Left lung (tissue), 10 donors: ENCODE data around the gene CCDC146. TPM values are rescaled to one million over a fixed set of nuclear protein-coding genes. Genes with fewer than 3 reads are reported as not detected.

Experiments
- ATAC-seq: fragments of 200-7000 bp; cut with Tn5 transposase; one replicate; pipeline ENCODE4 v1.9.1; 2020; ENCODE audit warnings: moderate library complexity
- DNase-seq, 4 donors: peaks; one replicate each; pipeline ENCODE4 v3.0.0-alpha.2; 2013 to 2020
- H3K27ac ChIP-seq, 2 donors: fragments of 200-600 bp; sonication (generic) in 1 of 2; one replicate each; pipeline versions ENCODE4 v1.5.0 to v1.8.0; 2020 to 2021
- H3K27me3 ChIP-seq, 2 donors: fragments of 200-600 bp; sonication (generic) in 1 of 2; one replicate each; pipeline versions ENCODE4 v1.5.0 to v1.8.0; 2020 to 2021
- H3K36me3 ChIP-seq, 2 donors: fragments of 200-600 bp; sonication (generic) in 1 of 2; one replicate each; pipeline versions ENCODE4 v1.5.0 to v1.8.0; 2020 to 2021
- H3K4me1 ChIP-seq, 2 donors: fragments of 200-600 bp; one replicate each; pipeline ENCODE4 v1.8.0; 2021
- H3K4me3 ChIP-seq, 2 donors: fragments of 200-600 bp; sonication (generic) in 1 of 2; one replicate each; pipeline versions ENCODE4 v1.5.0 to v1.8.0; 2020 to 2021; ENCODE audit warnings: mild to moderate bottlenecking in 1 of 2
- H3K9me3 ChIP-seq, 2 donors: fragments of 200-600 bp; sonication (generic) in 1 of 2; one replicate each; pipeline versions ENCODE4 v1.5.0 to v1.8.0; 2020 to 2021
- CTCF ChIP-seq, 2 donors: fragments of 200-600 bp; sonication (generic) in 1 of 2; IDR thresholded peaks; one replicate each; pipeline versions ENCODE4 v1.5.0 to v1.8.0; 2021; ENCODE audit warnings: antibody characterized with exemption in 2 of 2
- intact Hi-C, 2 donors: fragments of 100-400 bp; cut with DNase I; formaldehyde crosslinking; loops; one replicate each; pipeline versions ENCODE4 v1.11.2 to v1.14.2; 2022
- polyA plus RNA-seq, 6 donors: library from polyadenylated mRNA; unstranded; fragments of 120-200 nt; gene quantifications; one replicate each; pipeline ENCODE4 v1.2.1, GENCODE V29; 2013; ENCODE audit not compliant: insufficient read length in 6 of 6
- total RNA-seq, 2 donors: library from RNA; stranded (reverse); fragmentation: NEBNext Ultra II Directional; extraction: Animal tissue kit (Norgen Biotek cat#: 25700); gene quantifications; one replicate each; pipeline ENCODE4 v1.2.1, GENCODE V29; 2021
- donor health status: DM: no; HTN: yes; CAD: no.
- donor health status: DM: no; HTN: no; CAD: no.

Gene CCDC146
- total and polyA plus RNA-seq, 8 donors = 3.9 to 29.8 (median 18.7) TPM

DNA sequence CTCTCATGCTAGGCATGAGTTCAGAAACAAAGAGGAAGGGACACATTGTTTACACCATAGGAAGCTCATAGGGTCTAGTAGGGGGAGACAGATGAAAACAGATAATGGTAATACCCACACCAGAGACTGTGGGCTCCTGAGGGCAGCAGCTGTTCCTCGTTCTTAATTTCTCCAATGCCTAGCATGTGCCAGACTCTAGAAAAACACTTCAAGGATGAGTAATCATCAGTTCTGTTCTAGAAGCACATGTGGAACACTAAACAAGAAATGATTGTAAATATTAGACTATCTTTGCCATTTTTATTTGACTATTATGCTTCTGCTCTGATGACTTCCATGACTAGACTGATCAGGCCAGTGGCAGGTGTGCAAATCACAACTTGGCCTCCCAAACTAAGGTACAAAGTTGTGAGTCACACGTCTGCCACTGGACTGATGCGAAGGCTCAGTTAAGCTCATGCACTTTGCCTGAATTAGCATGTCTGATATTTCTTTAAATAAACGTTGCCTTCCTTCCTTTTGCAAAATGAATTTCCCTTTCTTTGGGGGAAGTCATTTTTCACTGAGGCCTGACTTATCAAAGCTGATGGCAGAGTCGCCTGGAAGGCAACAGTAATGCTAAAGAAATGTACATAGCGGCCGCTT is 166.4 kb downstream of the CCDC146 start:
- Histone ChIP-seq H3K4me1 (peaks cover 0 to 10% of the 10 kb centered on the region in 2 donors), H3K9me3 (no peaks in the 10 kb centered on the region), H3K27ac (no peak overlapping the region), H3K4me3 (no peak overlapping the region), H3K27me3 (no peaks in the 10 kb centered on the region), H3K36me3 (no peaks in the 10 kb centered on the region)
- intact Hi-C loops = no loop called here
- ATAC-seq (no peak), DNase-seq (no peak)
- no peak for TF ChIP-seq CTCF (IDR thresholded peaks at IDR 0.05)

- DNase-seq (no peak), ATAC-seq (no peak)
- Histone ChIP-seq H3K27me3 (no peaks in the 10 kb centered on the region), H3K9me3 (no peaks in the 10 kb centered on the region), H3K4me3 (no peak overlapping the region), H3K4me1 (peaks cover 0 to 10% of the 10 kb centered on the region in 2 donors), H3K27ac (no peak overlapping the region), H3K36me3 (no peaks in the 10 kb centered on the region)
- TF ChIP-seq CTCF (IDR thresholded peaks at IDR 0.05) = no peak
- intact Hi-C loops = no loop called here
Observed at GRCh38 chr7:77289387-77289786, 167.0 kb downstream of the CCDC146 start.

DNA sequence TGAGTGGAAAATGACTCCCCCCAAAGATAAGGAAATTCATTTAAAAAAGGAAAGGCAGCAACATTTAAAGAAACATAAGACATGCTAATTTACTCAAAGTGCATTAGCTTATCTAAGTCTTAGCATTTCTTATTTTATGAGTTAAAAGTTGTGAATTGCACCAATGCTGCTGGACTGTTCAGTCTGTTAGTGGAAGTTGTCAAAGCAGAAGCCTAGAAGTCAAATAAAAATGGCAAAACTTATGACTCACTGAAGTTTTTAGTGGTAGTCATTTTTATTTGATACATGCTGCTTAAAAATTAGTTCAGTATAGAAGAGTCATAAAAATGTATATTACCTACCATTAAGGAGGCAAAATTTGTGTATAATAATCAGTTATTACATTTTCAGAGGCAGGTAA is 168.0 kb downstream of the CCDC146 start:
- H3K36me3 ChIP-seq = no peaks in the 10 kb centered on the region
- intact Hi-C loops = no loop called here
- ATAC-seq = no peak

GRCh38 chr7:77293046-77293445 is 170.6 kb downstream of the CCDC146 start:
- Histone ChIP-seq H3K9me3 (peaks cover 0 to 8% of the 10 kb centered on the region in 2 donors), H3K27me3 (no peaks in the 10 kb centered on the region), H3K27ac (no peak overlapping the region), H3K4me1 (peaks cover 0 to 10% of the 10 kb centered on the region in 2 donors), H3K36me3 (no peaks in the 10 kb centered on the region), H3K4me3 (no peak overlapping the region)
- no peak for ATAC-seq
- no peak for TF ChIP-seq CTCF (IDR thresholded peaks at IDR 0.05)
- intact Hi-C loops = no loop called here
- no peak for DNase-seq

More for the DNA sequence above, 168.0 kb downstream of the CCDC146 start:
- no peak for TF ChIP-seq CTCF (IDR thresholded peaks at IDR 0.05)
- Histone ChIP-seq H3K4me1 (peaks cover 0 to 10% of the 10 kb centered on the region in 2 donors), H3K27ac (no peak overlapping the region), H3K27me3 (no peaks in the 10 kb centered on the region), H3K4me3 (no peak overlapping the region), H3K9me3 (no peaks in the 10 kb centered on the region)
- no peak for DNase-seq

GRCh38 chr7:77295549-77295948 is 173.1 kb downstream of the CCDC146 start:
- no peak for ATAC-seq
- DNase-seq = no peak
- Histone ChIP-seq H3K4me1 (no peaks in the 10 kb centered on the region), H3K36me3 (no peaks in the 10 kb centered on the region), H3K27me3 (no peaks in the 10 kb centered on the region), H3K27ac (no peak overlapping the region), H3K4me3 (no peak overlapping the region), H3K9me3 (peaks cover 0 to 11% of the 10 kb centered on the region in 2 donors)
- TF ChIP-seq CTCF (IDR thresholded peaks at IDR 0.05) = no peak
- intact Hi-C loops = no loop called here
